ENCODE results near the gene BRD9.
"Not testable (repeated sequence)": the region's sequence is repeated elsewhere in the genome, so short reads cannot be mapped to it uniquely, and the experiment has no call there.

BRD9 gene

GRCh38 chr5:878677-879076, 13.9 kb downstream of the BRD9 start:
- peaks cover 72% of the 10 kb centered on the region for H3K36me3 ChIP-seq (ENCODE audit: control insufficient read depth, insufficient read depth, low read length)
- DNase-seq; H3K4me3 ChIP-seq (ENCODE audit: insufficient read depth, low read depth, low read length, poor library complexity, severe bottlenecking); H3K27ac ChIP-seq (ENCODE audit: insufficient read depth, low read length, poor library complexity, severe bottlenecking); H3K9me3 ChIP-seq (ENCODE audit: control insufficient read depth, low read length); H3K4me1 ChIP-seq (ENCODE audit: control insufficient read depth, insufficient read depth, low read length, poor library complexity, severe bottlenecking); H3K27me3 ChIP-seq (replicated peaks; ENCODE audit: control insufficient read depth, insufficient read depth, low read length, poor library complexity, severe bottlenecking): not testable (repeated sequence)

GRCh38 chr5:878125-878524, 14.5 kb downstream of the BRD9 start:
- no peaks in the 10 kb centered on the region for H3K27me3 ChIP-seq (replicated peaks; ENCODE audit: control insufficient read depth, insufficient read depth, low read length, poor library complexity, severe bottlenecking)
- no peak for DNase-seq
- no peaks in the 10 kb centered on the region for H3K4me1 ChIP-seq (ENCODE audit: control insufficient read depth, insufficient read depth, low read length, poor library complexity, severe bottlenecking)
- H3K9me3 ChIP-seq (ENCODE audit: control insufficient read depth, low read length) = no peaks in the 10 kb centered on the region
- H3K36me3 ChIP-seq (ENCODE audit: control insufficient read depth, insufficient read depth, low read length) = peaks cover 71% of the 10 kb centered on the region
- no peak overlapping the region for H3K4me3 ChIP-seq (ENCODE audit: insufficient read depth, low read depth, low read length, poor library complexity, severe bottlenecking)
- no peak overlapping the region for H3K27ac ChIP-seq (ENCODE audit: insufficient read depth, low read length, poor library complexity, severe bottlenecking)

GRCh38 chr5:876398-877365, 15.9 kb downstream of the BRD9 start:
- Histone ChIP-seq H3K4me1 (ENCODE audit: control insufficient read depth, insufficient read depth, low read length, poor library complexity, severe bottlenecking) (no peaks in the 10 kb centered on the region), H3K27ac (ENCODE audit: insufficient read depth, low read length, poor library complexity, severe bottlenecking) (no peak overlapping the region), H3K4me3 (ENCODE audit: insufficient read depth, low read depth, low read length, poor library complexity, severe bottlenecking) (no peak overlapping the region), H3K27me3 (replicated peaks; ENCODE audit: control insufficient read depth, insufficient read depth, low read length, poor library complexity, severe bottlenecking) (no peaks in the 10 kb centered on the region), H3K9me3 (ENCODE audit: control insufficient read depth, low read length) (no peaks in the 10 kb centered on the region), H3K36me3 (ENCODE audit: control insufficient read depth, insufficient read depth, low read length) (peaks cover 73% of the 10 kb centered on the region)
- DNase-seq = no peak

GRCh38 chr5:875931-876330, 16.7 kb downstream of the BRD9 start:
- Histone ChIP-seq H3K27ac (ENCODE audit: insufficient read depth, low read length, poor library complexity, severe bottlenecking) (no peak overlapping the region), H3K4me3 (ENCODE audit: insufficient read depth, low read depth, low read length, poor library complexity, severe bottlenecking) (no peak overlapping the region), H3K36me3 (ENCODE audit: control insufficient read depth, insufficient read depth, low read length) (peaks cover 73% of the 10 kb centered on the region), H3K9me3 (ENCODE audit: control insufficient read depth, low read length) (no peaks in the 10 kb centered on the region), H3K4me1 (ENCODE audit: control insufficient read depth, insufficient read depth, low read length, poor library complexity, severe bottlenecking) (no peaks in the 10 kb centered on the region), H3K27me3 (replicated peaks; ENCODE audit: control insufficient read depth, insufficient read depth, low read length, poor library complexity, severe bottlenecking) (no peaks in the 10 kb centered on the region)
- no peak for DNase-seq

- no peak overlapping the region for H3K27ac ChIP-seq (ENCODE audit: insufficient read depth, low read length, poor library complexity, severe bottlenecking)
- peaks cover 96% of the 10 kb centered on the region for H3K36me3 ChIP-seq (ENCODE audit: control insufficient read depth, insufficient read depth, low read length)
- H3K27me3 ChIP-seq (replicated peaks; ENCODE audit: control insufficient read depth, insufficient read depth, low read length, poor library complexity, severe bottlenecking) = no peaks in the 10 kb centered on the region
- no peaks in the 10 kb centered on the region for H3K4me1 ChIP-seq (ENCODE audit: control insufficient read depth, insufficient read depth, low read length, poor library complexity, severe bottlenecking)
- H3K4me3 ChIP-seq (ENCODE audit: insufficient read depth, low read depth, low read length, poor library complexity, severe bottlenecking) = no peak overlapping the region
- no peak for DNase-seq
- H3K9me3 ChIP-seq (ENCODE audit: control insufficient read depth, low read length) = no peaks in the 10 kb centered on the region
Observed at GRCh38 chr5:873328-873727, 19.3 kb downstream of the BRD9 start.

- Histone ChIP-seq H3K27me3 (replicated peaks; ENCODE audit: control insufficient read depth, insufficient read depth, low read length, poor library complexity, severe bottlenecking) (no peaks in the 10 kb centered on the region), H3K9me3 (ENCODE audit: control insufficient read depth, low read length) (no peaks in the 10 kb centered on the region), H3K27ac (ENCODE audit: insufficient read depth, low read length, poor library complexity, severe bottlenecking) (no peak overlapping the region), H3K36me3 (ENCODE audit: control insufficient read depth, insufficient read depth, low read length) (peaks cover 96% of the 10 kb centered on the region), H3K4me3 (ENCODE audit: insufficient read depth, low read depth, low read length, poor library complexity, severe bottlenecking) (no peak overlapping the region), H3K4me1 (ENCODE audit: control insufficient read depth, insufficient read depth, low read length, poor library complexity, severe bottlenecking) (no peaks in the 10 kb centered on the region)
- no peak for DNase-seq
Observed at GRCh38 chr5:872301-872700, 20.3 kb downstream of the BRD9 start.

- Histone ChIP-seq H3K27me3 (replicated peaks; ENCODE audit: control insufficient read depth, insufficient read depth, low read length, poor library complexity, severe bottlenecking) (no peaks in the 10 kb centered on the region), H3K9me3 (ENCODE audit: control insufficient read depth, low read length) (no peaks in the 10 kb centered on the region), H3K36me3 (ENCODE audit: control insufficient read depth, insufficient read depth, low read length) (peaks cover 96% of the 10 kb centered on the region), H3K4me3 (ENCODE audit: insufficient read depth, low read depth, low read length, poor library complexity, severe bottlenecking) (no peak overlapping the region), H3K27ac (ENCODE audit: insufficient read depth, low read length, poor library complexity, severe bottlenecking) (no peak overlapping the region), H3K4me1 (ENCODE audit: control insufficient read depth, insufficient read depth, low read length, poor library complexity, severe bottlenecking) (no peaks in the 10 kb centered on the region)
- DNase-seq = no peak
Observed at GRCh38 chr5:871596-872298, 20.9 kb downstream of the BRD9 start.

GRCh38 chr5:870956-871355, 21.6 kb downstream of the BRD9 start:
- no peak overlapping the region for H3K4me3 ChIP-seq (ENCODE audit: insufficient read depth, low read depth, low read length, poor library complexity, severe bottlenecking)
- H3K27ac ChIP-seq (ENCODE audit: insufficient read depth, low read length, poor library complexity, severe bottlenecking) = no peak overlapping the region
- H3K9me3 ChIP-seq (ENCODE audit: control insufficient read depth, low read length) = no peaks in the 10 kb centered on the region
- peaks cover 95% of the 10 kb centered on the region for H3K36me3 ChIP-seq (ENCODE audit: control insufficient read depth, insufficient read depth, low read length)
- H3K27me3 ChIP-seq (replicated peaks; ENCODE audit: control insufficient read depth, insufficient read depth, low read length, poor library complexity, severe bottlenecking) = no peaks in the 10 kb centered on the region
- DNase-seq = no peak
- H3K4me1 ChIP-seq (ENCODE audit: control insufficient read depth, insufficient read depth, low read length, poor library complexity, severe bottlenecking) = no peaks in the 10 kb centered on the region

GRCh38 chr5:868428-869135, 24.0 kb downstream of the BRD9 start:
- H3K9me3 ChIP-seq (ENCODE audit: control insufficient read depth, low read length) = no peaks in the 10 kb centered on the region
- H3K4me3 ChIP-seq (ENCODE audit: insufficient read depth, low read depth, low read length, poor library complexity, severe bottlenecking) = no peak overlapping the region
- H3K4me1 ChIP-seq (ENCODE audit: control insufficient read depth, insufficient read depth, low read length, poor library complexity, severe bottlenecking) = no peaks in the 10 kb centered on the region
- DNase-seq = no peak
- H3K27ac ChIP-seq (ENCODE audit: insufficient read depth, low read length, poor library complexity, severe bottlenecking) = no peak overlapping the region
- no peaks in the 10 kb centered on the region for H3K27me3 ChIP-seq (replicated peaks; ENCODE audit: control insufficient read depth, insufficient read depth, low read length, poor library complexity, severe bottlenecking)
- peaks cover 96% of the 10 kb centered on the region for H3K36me3 ChIP-seq (ENCODE audit: control insufficient read depth, insufficient read depth, low read length)
